GM18907 (cell line): ENCODE measurements around the gene PHYH.
"Not testable (repeated sequence)": the region's sequence is repeated elsewhere in the genome, so short reads cannot be mapped to it uniquely, and the experiment has no call there.

Source experiments
- ATAC-seq: cut with Tn5 transposase; IDR thresholded peaks from one replicate; pipeline ENCODE4 v1.9.1; 2021; ENCODE audit warnings: mild to moderate bottlenecking, moderate library complexity; ENCODE audit not compliant: unreplicated experiment

Gene PHYH

DNA sequence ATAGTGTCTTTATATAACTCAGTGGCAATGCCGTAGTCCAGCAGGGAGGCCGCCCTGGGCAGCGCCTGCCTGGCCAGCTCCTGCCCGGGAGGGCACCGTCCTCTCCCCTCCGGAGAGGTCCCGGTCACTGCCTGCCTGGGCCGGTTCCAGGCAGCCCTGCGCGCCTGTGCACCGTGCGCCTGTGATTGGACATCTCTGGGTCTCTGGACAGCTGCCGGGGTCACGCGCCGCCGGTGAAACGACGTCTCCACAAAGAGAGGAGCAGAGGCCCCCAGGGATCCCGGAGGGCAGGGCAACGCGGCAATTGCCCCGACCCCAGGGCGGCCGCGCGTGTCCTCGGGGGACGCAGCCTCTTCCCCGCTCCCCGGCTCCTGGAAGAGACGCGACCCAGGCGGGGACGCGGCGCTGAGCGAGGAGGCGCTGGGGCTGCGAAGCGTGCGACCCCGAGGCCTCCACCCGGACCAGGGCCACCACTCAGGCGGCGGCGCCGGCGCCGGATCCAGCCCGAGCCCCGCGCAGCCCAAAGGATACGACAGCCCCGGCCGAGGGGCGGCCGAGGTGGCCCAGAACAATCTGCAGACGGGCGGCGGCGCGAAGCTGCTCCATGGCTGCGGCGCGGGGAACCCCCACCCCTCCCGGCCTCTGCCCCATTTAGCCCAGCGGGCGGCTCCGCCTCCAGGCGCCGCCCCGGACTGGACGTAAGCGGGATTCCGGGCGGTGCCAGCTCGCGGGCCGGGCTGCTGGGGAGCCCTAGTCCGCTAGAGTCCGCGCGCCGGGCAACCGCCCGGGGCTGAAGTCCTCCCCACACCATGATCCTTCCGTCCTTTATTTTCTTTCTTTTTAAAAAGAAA is at the start of gene PHYH:
Gene PHYH, minus strand, starts transcription at position 628 of the 851 bp plus-strand sequence. Its CDS starts 22 bp downstream, at position 606.
- ATAC-seq, result peak; percentile 71

DNA sequence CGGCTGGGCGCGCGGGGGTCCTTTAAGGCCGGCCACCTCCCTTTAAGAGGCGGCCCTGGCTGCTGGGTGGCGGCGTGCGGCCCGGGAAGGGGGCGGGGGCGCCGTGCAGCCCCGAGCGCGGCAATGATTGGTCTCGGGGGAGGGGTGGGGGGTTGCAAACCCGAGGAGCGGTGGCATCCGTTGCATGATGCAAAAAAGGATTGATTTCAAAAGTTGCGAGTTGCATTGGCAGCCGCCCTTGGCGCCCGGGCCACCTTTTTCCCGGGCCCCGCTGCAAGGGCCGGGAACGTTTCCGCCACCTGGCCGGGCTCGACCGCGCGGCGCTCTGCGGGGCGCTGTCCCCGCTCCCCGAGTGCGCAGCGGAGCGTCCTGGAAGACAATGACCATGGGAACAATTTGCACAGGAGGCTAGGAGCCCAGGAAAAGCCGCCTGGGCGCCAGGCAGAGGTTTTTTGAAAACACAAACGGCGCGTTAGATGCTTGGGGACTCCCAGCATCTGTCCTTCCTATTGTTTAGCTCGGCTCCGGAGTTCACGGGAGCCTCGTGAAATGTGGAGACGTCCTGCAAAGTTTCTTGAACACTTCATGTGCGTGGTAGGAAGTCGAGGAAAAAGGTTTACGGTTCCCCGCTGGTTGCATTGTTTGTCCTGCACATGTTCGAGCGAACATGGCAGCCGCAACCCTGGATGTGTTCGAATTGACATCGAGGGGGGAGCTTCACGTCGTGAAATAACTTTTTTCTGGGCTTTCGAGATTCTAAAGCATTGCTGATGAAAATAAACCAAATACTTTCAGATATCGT is 48.6 kb upstream of the PHYH start, which contains the start of gene SEPHS1:
Gene SEPHS1, minus strand, starts transcription at position 78 of the 802 bp plus-strand sequence. CDS start 3,343 bp downstream, outside the sequence.
- peak; percentile 63 for ATAC-seq

- ATAC-seq, result peak; percentile 51
These were observed 47.8 kb upstream of the PHYH start for GRCh38 chr10:13347500-13348156.

GRCh38 chr10:13347043-13347499 is 47.2 kb upstream of the PHYH start:
- peak; percentile 26 for ATAC-seq

- no peak for ATAC-seq
These were observed 46.6 kb upstream of the PHYH start for GRCh38 chr10:13346283-13347042.

- ATAC-seq, result peak; percentile 90
These were observed 40.9 kb upstream of the PHYH start for GRCh38 chr10:13340626-13341376.

- ATAC-seq, result peak; percentile 11
These were observed 40.2 kb upstream of the PHYH start for GRCh38 chr10:13340068-13340467.

- no peak for ATAC-seq
These were observed 38.7 kb upstream of the PHYH start for GRCh38 chr10:13338390-13339110.

- no peak for ATAC-seq
These were observed 37.9 kb upstream of the PHYH start for GRCh38 chr10:13337827-13338196.

- no peak for ATAC-seq
These were observed 37.4 kb upstream of the PHYH start for GRCh38 chr10:13337128-13337826.

- peak; percentile 49 for ATAC-seq
These were observed 36.0 kb upstream of the PHYH start for GRCh38 chr10:13335881-13336280.

- no peak for ATAC-seq
These were observed 34.7 kb upstream of the PHYH start for GRCh38 chr10:13334556-13334955.

GRCh38 chr10:13331646-13332045 is 31.8 kb upstream of the PHYH start:
- no peak for ATAC-seq

- not testable (repeated sequence) for ATAC-seq
These were observed 31.1 kb upstream of the PHYH start for GRCh38 chr10:13330980-13331379.

- no peak for ATAC-seq
These were observed 29.7 kb upstream of the PHYH start for GRCh38 chr10:13329565-13329964.

DNA sequence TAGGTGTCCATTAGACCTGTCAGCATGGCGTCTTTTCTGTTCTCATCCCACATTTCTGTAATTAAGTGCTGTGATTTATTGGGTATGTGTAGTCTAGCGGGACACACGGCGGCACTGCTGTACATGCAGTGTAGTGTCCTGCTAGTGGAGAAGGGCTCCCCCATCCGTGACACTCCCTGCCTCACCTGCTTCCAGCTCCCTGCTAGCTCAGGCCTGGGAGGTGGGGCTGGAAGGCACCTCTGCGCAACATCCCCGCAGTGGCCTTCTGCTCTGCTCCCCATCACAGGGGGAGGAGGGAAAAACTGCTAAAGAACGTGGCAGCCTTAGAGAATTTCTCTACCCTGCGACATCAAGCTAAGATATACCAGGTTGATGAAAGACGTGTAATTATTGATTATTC is 28.7 kb upstream of the PHYH start:
- no peak for ATAC-seq

DNA sequence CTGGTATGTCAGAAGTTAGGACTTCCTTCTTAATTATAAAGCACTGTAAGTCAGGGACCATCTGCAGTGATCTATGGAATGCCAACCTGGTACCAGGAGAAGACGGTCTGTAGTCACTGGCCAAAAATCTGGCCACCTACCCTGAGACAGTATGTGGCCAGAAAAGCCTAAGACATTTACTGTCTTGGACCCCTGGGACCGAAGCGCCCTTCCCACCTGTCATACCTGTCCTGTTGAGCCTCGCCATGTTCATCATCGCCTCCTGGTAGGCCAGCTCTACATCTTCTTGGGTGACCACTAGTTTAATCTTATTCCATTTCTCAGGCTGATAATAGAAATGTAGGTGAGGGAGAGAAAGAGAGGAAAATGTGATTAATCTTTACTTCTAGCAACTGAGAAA is 28.3 kb upstream of the PHYH start:
- ATAC-seq, result no peak

- no peak for ATAC-seq
These were observed 27.7 kb upstream of the PHYH start for GRCh38 chr10:13327534-13327933.
